ENCODE data around the gene SIK3.

The SIK3 gene

GRCh38 chr11:117009905-117010605 lies 88.2 kb downstream of the SIK3 start:
- DNase-seq (ENCODE audit: low spot score): no peak

GRCh38 chr11:117005758-117006157 lies 92.5 kb downstream of the SIK3 start:
- DNase-seq (ENCODE audit: low spot score): no peak

GRCh38 chr11:117002639-117003299 lies 95.5 kb downstream of the SIK3 start:
- no peak for DNase-seq (ENCODE audit: low spot score)

- no peak for DNase-seq (ENCODE audit: low spot score)
Measured at GRCh38 chr11:117000014-117000737, 98.1 kb downstream of the SIK3 start.

GRCh38 chr11:116997071-116997470 lies 101.2 kb downstream of the SIK3 start:
- DNase-seq (ENCODE audit: low spot score): no peak

GRCh38 chr11:116994195-116994594 lies 104.0 kb downstream of the SIK3 start:
- no peak for DNase-seq (ENCODE audit: low spot score)

- DNase-seq (ENCODE audit: low spot score): no peak
Measured at GRCh38 chr11:116993599-116993998, 104.6 kb downstream of the SIK3 start.

- DNase-seq (ENCODE audit: low spot score): no peak
Measured at GRCh38 chr11:116991491-116991890, 106.7 kb downstream of the SIK3 start.

GRCh38 chr11:116990811-116991210 lies 107.4 kb downstream of the SIK3 start:
- no peak for DNase-seq (ENCODE audit: low spot score)

GRCh38 chr11:116990061-116990473 lies 108.2 kb downstream of the SIK3 start:
- DNase-seq (ENCODE audit: low spot score): no peak

- DNase-seq (ENCODE audit: low spot score): no peak
Measured at GRCh38 chr11:116989184-116989583, 109.0 kb downstream of the SIK3 start.

- DNase-seq (ENCODE audit: low spot score): no peak
Measured at GRCh38 chr11:116986521-116987105, 111.6 kb downstream of the SIK3 start.

- no peak for DNase-seq (ENCODE audit: low spot score)
Measured at GRCh38 chr11:116984589-116984988, 113.6 kb downstream of the SIK3 start.

- DNase-seq (ENCODE audit: low spot score): no peak
Measured at GRCh38 chr11:116984186-116984585, 114.0 kb downstream of the SIK3 start.

GRCh38 chr11:116981266-116981885 lies 116.9 kb downstream of the SIK3 start:
- no peak for DNase-seq (ENCODE audit: low spot score)

GRCh38 chr11:116980136-116980793 lies 118.0 kb downstream of the SIK3 start:
- DNase-seq (ENCODE audit: low spot score): no peak

GRCh38 chr11:116976941-116977570 lies 121.2 kb downstream of the SIK3 start:
- DNase-seq (ENCODE audit: low spot score): no peak

GRCh38 chr11:116975661-116976060 lies 122.6 kb downstream of the SIK3 start:
- no peak for DNase-seq (ENCODE audit: low spot score)

GRCh38 chr11:116973270-116973669 lies 125.0 kb downstream of the SIK3 start:
- no peak for DNase-seq (ENCODE audit: low spot score)

GRCh38 chr11:116972691-116973090 lies 125.5 kb downstream of the SIK3 start:
- DNase-seq (ENCODE audit: low spot score): no peak

Measured in SK-N-DZ (cell line).